ENCODE data around the gene USH2A.

Gene USH2A

DNA sequence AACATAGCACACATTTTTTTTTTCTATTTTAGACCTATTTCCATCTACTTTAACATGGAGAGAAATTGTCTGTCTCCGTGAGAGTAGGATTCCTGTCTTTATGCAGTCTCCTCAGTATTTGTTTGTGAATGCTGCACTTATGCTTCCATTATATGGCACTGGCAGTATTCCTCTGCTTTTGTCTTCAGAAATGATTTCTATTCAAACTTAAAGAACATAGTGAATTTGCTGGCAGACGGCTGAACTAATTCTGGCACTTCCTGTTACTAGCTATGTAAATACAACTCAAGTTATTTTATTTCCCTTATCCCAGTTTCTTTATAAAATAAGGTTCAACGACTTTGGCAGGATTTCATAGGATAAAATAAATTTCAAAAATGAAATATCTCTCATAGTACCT lies 810.9 kb downstream of the USH2A start:
- TF ChIP-seq POLR2AphosphoS5 (IDR thresholded peaks at IDR 0.05; ENCODE audit: low read depth, low read length) (no peak), TAF1 (IDR thresholded peaks at IDR 0.05; ENCODE audit: borderline replicate concordance, low read depth, low read length) (no peak), POLR2A (IDR thresholded peaks at IDR 0.05; ENCODE audit: low read depth, low read length) (no peak)
- FAIRE-seq (no peak), DNase-seq (ENCODE audit: insufficient read length) (no peak)

DNA sequence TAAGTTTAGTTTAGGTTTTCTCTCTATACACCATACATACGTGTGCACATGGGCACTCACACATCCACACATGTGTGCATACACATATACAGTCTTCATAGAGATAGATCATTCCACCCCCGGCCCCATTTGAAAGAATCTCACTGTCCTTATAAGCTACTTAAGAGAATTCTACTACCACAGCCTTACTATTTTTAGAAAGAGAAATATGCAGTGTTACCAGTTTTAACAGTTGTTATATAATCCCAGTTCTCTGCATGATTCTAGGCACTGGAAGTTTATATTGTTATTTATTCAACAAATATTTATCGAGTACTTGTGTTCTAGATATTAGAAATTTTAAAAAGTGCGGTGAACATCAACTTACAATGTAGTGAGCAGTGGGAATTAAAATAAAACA lies 814.6 kb downstream of the USH2A start:
- DNase-seq (ENCODE audit: insufficient read length), result no peak
- TF ChIP-seq POLR2AphosphoS5 (IDR thresholded peaks at IDR 0.05; ENCODE audit: low read depth, low read length), result no peak
- TF ChIP-seq TAF1 (IDR thresholded peaks at IDR 0.05; ENCODE audit: borderline replicate concordance, low read depth, low read length), result no peak
- no peak for TF ChIP-seq POLR2A (IDR thresholded peaks at IDR 0.05; ENCODE audit: low read depth, low read length)
- FAIRE-seq, result no peak

DNA sequence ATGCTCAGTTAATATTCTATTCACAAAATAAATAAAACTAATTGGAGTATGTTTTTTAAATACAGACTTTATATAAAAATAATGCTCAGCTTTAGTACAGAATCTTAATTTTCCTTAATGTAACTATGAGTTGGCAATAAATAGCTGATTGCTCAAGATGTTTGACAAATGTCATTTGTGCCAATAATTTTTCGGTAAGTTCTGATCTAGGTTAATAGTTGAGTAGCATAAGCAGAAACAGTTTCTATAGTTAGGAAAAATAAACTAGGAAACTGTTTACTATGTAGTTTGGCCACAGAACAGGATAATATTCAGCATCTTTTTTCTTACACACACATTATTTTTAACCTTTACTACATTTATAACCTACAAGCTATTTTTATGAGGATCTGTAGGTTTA lies 815.8 kb downstream of the USH2A start:
- FAIRE-seq (no peak), DNase-seq (ENCODE audit: insufficient read length) (no peak)
- no peak for TF ChIP-seq TAF1 (IDR thresholded peaks at IDR 0.05; ENCODE audit: borderline replicate concordance, low read depth, low read length)
- no peak for TF ChIP-seq POLR2AphosphoS5 (IDR thresholded peaks at IDR 0.05; ENCODE audit: low read depth, low read length)

DNA sequence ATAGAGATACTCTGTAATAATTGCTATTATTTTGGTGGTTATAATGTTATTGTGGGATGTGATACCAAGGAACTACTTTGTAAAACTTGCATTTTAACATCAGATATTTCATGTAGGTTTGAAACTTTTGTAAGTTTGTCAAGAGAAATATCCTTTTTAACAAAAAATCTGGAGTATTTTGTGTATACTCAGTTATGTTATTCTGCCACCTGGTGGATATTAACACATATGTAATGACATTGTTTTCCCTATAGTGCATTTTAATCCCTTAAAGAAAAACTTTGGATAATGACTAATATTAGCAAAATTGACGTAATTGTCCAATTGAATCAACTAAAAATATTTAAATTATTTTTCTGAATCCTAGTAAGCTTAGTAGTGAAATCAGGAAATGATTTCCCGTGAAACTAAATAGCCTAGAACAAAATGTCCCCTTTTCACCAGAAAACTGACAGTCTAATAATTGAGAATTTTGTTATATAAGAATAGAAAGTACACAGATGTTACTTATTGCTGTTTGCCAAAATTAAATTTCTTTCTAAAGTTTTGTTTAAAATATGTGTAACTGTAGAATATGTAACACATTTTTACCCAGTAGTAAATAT lies 816.6 kb downstream of the USH2A start:
- DNase-seq (ENCODE audit: insufficient read length) (no peak), FAIRE-seq (no peak)
- TF ChIP-seq TAF1 (IDR thresholded peaks at IDR 0.05; ENCODE audit: borderline replicate concordance, low read depth, low read length), result no peak
- TF ChIP-seq POLR2A (IDR thresholded peaks at IDR 0.05; ENCODE audit: low read depth, low read length), result no peak
- no peak for TF ChIP-seq POLR2AphosphoS5 (IDR thresholded peaks at IDR 0.05; ENCODE audit: low read depth, low read length)

DNA sequence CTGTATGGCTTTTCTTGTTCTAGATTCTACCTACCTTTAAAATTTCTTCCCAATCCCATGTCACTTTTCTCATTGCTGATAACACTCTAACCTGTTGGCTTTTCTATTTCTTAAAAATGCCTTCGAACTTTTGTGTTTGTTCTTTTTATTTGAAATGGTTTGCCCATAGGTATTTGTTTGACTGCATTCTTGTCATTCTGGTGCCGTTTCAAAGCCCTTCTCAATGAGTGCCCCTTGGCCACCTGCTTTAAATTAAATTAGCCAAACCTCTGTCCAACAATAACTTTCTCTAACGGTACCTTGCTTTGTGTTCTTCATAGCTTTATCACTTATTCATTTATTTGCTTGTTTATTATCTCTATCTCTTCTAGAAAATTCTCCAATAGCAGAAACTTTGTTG lies 817.2 kb downstream of the USH2A start:
- TF ChIP-seq TAF1 (IDR thresholded peaks at IDR 0.05; ENCODE audit: borderline replicate concordance, low read depth, low read length), result no peak
- no peak for TF ChIP-seq POLR2A (IDR thresholded peaks at IDR 0.05; ENCODE audit: low read depth, low read length)
- no peak for TF ChIP-seq POLR2AphosphoS5 (IDR thresholded peaks at IDR 0.05; ENCODE audit: low read depth, low read length)
- DNase-seq (ENCODE audit: insufficient read length) (no peak), FAIRE-seq (no peak)

DNA sequence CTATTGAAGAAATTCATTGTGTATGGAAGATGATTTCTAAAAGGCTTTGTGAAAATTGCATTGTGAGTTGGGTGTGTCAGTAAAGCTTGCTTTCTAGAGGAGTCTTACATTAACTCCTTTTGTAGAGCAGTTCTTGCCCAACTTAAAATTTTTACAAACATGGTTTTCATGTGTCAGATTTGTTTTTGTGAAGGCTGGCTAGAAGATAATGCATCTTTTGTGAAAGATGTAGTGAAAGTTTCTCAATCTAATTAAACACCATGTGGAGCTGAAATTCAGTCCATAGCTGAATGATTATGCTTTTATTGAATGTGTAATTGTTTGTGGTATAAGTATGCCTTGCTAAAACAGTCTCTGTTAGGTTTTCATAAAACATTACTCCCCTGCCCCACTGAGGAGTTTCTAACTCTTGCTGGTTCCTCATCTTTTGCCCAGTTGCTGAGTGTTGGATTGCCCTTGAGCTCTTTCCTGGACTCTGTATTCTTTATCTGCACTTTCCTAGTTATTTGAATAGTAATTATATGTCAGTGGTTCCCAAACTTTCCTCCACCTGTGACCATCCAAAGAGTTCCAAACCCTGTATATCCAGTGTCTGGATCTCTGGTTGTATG lies 818.1 kb downstream of the USH2A start:
- TF ChIP-seq POLR2AphosphoS5 (IDR thresholded peaks at IDR 0.05; ENCODE audit: low read depth, low read length), result no peak
- no peak for TF ChIP-seq TAF1 (IDR thresholded peaks at IDR 0.05; ENCODE audit: borderline replicate concordance, low read depth, low read length)
- TF ChIP-seq POLR2A (IDR thresholded peaks at IDR 0.05; ENCODE audit: low read depth, low read length), result no peak
- no peak for FAIRE-seq
- no peak for DNase-seq (ENCODE audit: insufficient read length)

DNA sequence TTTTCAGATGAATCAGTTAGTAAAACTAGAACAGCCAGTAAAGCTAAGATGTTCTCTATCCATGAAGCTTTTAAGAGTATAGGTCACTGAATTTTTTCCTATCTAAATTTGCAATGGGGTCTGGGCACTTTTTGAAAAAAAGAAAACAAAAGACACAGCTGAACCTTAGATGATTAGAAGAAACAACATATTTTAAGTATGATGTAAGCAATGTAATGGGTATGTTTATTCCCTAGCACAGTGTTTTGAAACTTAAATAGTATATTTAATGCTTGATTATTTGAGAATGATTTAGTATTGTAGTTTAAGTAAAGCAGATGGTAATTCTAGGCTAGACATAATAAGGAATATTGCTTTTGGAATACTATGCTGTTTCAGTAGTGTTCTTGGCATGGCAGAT lies 819.9 kb downstream of the USH2A start:
- FAIRE-seq (no peak), DNase-seq (ENCODE audit: insufficient read length) (no peak)
- TF ChIP-seq POLR2AphosphoS5 (IDR thresholded peaks at IDR 0.05; ENCODE audit: low read depth, low read length) (no peak), TAF1 (IDR thresholded peaks at IDR 0.05; ENCODE audit: borderline replicate concordance, low read depth, low read length) (no peak), POLR2A (IDR thresholded peaks at IDR 0.05; ENCODE audit: low read depth, low read length) (no peak)

DNA sequence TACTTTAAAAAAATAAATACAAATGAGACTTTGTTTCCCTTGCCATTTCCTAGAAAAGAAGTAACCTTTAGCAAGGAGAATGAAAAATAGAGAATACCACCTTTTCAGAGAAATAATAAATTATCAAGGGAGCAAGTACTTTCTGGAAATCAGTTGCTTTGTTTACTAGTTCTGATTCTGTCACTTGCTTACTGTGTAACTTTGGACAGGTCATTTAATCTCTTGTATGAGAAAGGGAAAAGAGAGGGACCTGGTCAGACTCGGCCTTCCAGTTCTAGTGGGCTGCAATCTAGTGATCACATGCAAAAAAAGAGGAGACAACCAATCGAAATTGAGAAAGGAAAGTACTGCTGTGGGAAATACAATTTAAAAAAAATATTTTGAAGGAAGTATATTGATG lies 822.0 kb downstream of the USH2A start:
- DNase-seq (ENCODE audit: insufficient read length) (no peak), FAIRE-seq (no peak)
- no peak for TF ChIP-seq POLR2A (IDR thresholded peaks at IDR 0.05; ENCODE audit: low read depth, low read length)
- TF ChIP-seq TAF1 (IDR thresholded peaks at IDR 0.05; ENCODE audit: borderline replicate concordance, low read depth, low read length), result no peak
- no peak for TF ChIP-seq POLR2AphosphoS5 (IDR thresholded peaks at IDR 0.05; ENCODE audit: low read depth, low read length)

DNA sequence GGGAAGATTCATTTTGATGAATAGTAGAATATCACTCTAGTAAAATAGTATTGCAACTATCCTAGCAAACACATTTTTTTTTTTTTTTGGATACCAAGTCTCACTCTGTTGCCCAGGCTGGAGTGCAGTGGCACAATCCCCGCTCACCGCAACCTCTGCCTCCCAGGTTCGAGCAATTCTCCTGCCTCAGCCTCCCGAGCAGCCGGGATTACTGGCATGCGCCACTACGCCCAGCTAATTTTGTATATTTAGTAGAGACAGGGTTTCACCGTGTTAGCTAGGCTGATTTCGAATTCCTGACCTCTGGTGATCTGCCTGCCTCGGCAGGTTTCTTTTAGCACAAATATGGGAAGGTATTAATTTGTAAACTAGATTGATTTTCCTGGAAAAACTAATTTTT lies 822.4 kb downstream of the USH2A start:
- DNase-seq (ENCODE audit: insufficient read length), result no peak
- FAIRE-seq, result no peak
- TF ChIP-seq TAF1 (IDR thresholded peaks at IDR 0.05; ENCODE audit: borderline replicate concordance, low read depth, low read length) (no peak), POLR2AphosphoS5 (IDR thresholded peaks at IDR 0.05; ENCODE audit: low read depth, low read length) (no peak), POLR2A (IDR thresholded peaks at IDR 0.05; ENCODE audit: low read depth, low read length) (no peak)

DNA sequence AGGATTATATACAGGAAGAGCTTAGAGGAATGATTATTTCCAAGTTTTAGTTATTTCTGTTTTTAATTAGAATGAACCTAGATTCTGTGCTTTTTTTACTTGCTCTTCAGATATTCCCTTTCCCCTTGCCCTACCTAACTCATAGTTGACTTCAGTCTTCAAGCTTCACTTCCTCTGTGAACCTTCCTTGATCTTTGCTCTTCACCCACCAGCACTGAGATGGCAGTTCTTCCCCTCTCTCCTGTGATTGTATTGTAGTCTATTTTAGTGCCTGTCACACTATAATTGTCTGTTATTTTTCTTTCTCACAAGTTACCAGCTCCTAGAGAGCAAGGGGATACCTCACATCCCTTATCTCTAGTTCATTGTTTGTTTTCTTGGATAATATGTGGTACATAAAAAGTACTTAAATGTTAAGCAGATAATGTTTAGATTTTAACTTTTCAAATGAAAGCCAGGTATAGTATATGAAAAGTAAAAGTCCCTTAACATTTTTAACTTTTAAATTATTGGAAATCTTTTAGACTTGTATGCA lies 822.9 kb downstream of the USH2A start:
- DNase-seq (ENCODE audit: insufficient read length) (no peak), FAIRE-seq (no peak)
- TF ChIP-seq POLR2A (IDR thresholded peaks at IDR 0.05; ENCODE audit: low read depth, low read length), result no peak
- no peak for TF ChIP-seq POLR2AphosphoS5 (IDR thresholded peaks at IDR 0.05; ENCODE audit: low read depth, low read length)
- TF ChIP-seq TAF1 (IDR thresholded peaks at IDR 0.05; ENCODE audit: borderline replicate concordance, low read depth, low read length), result no peak

DNA sequence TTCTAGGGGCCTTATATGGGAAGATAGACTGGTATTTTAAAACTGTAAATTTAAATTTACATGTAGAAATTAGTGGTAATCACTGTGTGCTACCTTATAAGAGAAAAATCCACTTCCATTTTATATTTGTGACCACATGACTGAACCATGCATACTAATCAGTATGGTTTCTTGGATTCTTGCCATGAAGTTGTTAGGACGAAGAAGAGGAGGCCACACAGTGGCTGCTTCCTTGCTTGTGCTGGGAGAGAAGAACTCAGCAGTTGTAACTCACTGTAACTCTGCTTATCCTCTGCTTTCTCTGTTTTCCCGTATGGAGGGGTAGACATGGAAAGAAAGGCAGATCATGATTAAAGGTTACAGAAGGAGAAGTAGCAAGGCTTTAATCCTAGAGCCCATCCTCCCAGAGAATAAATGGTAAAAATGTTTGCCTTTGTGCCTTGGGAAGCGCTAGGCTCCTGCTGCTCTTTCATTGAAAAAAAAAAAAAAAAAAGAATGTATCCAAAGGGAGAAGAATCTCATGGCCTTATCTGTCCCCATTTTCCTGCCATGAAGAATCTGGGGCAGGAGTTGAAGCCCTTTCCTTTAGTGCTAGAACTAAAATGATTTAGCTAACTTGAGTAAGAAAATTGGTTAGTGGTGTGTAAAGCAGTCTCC lies 823.7 kb downstream of the USH2A start:
- no peak for FAIRE-seq
- DNase-seq (ENCODE audit: insufficient read length), result no peak
- no peak for TF ChIP-seq TAF1 (IDR thresholded peaks at IDR 0.05; ENCODE audit: borderline replicate concordance, low read depth, low read length)
- no peak for TF ChIP-seq POLR2A (IDR thresholded peaks at IDR 0.05; ENCODE audit: low read depth, low read length)
- TF ChIP-seq POLR2AphosphoS5 (IDR thresholded peaks at IDR 0.05; ENCODE audit: low read depth, low read length), result no peak

DNA sequence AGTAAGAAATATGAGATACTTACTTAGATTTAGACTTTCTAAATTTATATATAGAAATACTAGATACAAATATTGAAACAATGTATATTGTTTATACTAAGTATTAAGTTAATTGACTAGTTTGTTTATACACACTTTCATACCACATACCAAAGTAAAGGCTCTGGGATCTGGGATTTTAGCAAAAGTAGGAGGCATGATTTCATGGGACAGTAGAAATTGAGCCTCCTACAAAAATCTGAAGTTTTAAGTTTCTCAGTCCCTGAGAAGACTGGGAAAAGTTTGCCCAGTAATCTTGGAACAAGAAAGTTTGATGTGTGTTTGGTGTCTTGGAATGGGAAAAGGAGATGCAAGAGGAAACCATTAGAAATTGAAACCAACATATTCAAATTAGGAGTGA lies 825.3 kb downstream of the USH2A start:
- TF ChIP-seq POLR2AphosphoS5 (IDR thresholded peaks at IDR 0.05; ENCODE audit: low read depth, low read length) (no peak), TAF1 (IDR thresholded peaks at IDR 0.05; ENCODE audit: borderline replicate concordance, low read depth, low read length) (no peak), POLR2A (IDR thresholded peaks at IDR 0.05; ENCODE audit: low read depth, low read length) (no peak)
- FAIRE-seq (no peak), DNase-seq (ENCODE audit: insufficient read length) (no peak)
